AG08396 (cell line): Measurements from ENCODE around the gene EIF2B5.
"Not testable (repeated sequence)": the region's sequence is repeated elsewhere in the genome, so short reads cannot be mapped to it uniquely, and the experiment has no call there.

Experiments used
- DNase-seq: peaks from one replicate; pipeline ENCODE4 v3.0.0; 2012; ENCODE audit warnings: low spot score, mixed read lengths

Gene EIF2B5

DNA sequence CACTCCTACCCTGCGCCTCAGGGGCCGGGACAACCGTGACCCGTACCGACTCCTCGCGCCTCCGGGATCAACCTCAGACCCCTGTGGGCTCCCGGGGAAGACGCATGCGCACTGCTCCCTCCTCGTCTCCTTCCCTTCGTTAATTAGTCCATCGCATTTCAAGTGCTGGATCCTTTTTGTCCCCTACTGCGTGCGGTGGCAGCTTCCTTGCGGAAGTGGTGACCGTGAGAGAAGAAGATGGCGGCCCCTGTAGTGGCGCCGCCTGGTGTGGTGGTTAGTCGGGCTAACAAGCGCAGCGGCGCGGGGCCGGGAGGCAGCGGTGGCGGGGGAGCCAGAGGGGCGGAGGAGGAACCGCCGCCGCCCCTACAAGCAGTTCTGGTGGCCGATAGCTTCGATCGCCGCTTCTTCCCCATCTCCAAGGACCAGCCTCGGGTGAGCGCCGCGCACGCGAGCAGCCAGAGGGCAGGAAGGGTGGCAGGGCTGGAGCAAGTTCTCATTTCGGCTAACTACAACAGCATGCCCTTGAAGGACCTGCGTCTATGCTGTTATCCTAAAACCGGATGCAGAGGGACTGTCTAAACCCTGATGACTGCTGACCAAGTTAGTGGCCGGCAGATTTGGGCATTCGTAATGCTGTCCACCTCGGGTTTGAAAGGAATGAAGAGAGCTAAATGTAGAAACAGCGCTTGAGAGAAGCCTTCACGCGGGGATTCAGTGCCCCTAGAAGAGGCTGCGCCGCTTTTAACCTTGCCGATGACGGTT, at the start of gene EIF2B5:
Gene EIF2B5 (plus strand): TSS at position 210 of the 762 bp plus-strand sequence. CDS start 28 bp downstream, at position 238.
- peak; percentile 91 for DNase-seq

- DNase-seq = no peak
Observed at GRCh38 chr3:184085389-184085852, 49.7 kb upstream of the EIF2B5 start.

- no peak for DNase-seq
Observed at GRCh38 chr3:184092199-184092598, 43.0 kb upstream of the EIF2B5 start.

DNA sequence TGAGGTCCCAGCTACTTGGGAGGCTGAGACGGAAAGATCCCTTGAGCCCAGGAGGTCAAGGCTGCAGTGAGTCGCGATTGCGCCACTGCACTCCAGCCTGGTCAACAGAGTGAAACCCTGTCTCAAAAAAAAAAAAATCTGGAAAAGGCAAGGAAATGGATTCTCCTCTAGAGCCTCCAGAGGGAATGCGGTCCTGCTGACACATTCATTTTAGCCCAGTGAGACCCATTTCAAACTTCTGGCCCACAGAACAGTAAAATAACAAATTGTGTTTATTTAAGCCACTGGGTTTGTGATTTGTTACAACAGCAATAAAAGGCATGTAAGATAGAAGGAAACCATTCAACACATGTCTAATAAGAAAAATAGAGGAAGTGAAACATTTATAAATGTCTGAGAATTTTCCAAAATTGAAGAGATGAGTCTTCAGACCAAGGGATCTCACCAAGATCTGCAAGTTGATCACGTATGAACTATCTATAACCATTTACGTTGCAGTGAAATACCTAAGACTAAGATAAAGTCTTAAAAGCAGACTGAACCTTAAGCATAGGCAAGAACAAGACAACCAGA, 38.3 kb upstream of the EIF2B5 start, which contains the start of gene HTR3E:
Gene HTR3E (plus strand): TSS at position 254 of the 573 bp plus-strand sequence. CDS start 466 bp downstream, outside the sequence.
- no peak for DNase-seq

DNA sequence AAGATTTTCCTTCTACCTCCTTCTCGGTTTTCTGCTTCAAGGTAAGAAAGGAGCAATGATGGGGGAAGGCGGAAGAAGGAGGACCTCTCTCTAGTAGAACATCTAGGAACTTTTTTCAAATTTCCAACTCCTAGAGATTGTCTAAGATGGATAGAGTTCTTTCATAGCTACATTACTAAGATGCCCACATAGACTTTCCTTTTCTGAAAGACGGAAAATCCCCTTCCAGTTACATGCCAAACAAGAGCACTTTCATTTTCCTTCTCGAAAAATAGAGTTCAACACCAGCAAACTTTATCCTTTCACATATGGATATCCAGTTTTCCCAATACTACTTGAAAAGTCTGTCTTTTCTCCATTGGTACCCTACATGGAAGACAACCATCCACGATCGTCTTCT, 37.6 kb upstream of the EIF2B5 start:
- DNase-seq = no peak

- DNase-seq = no peak
Observed at GRCh38 chr3:184099806-184100686, 35.1 kb upstream of the EIF2B5 start.

- DNase-seq = no peak
Observed at GRCh38 chr3:184110316-184110725, 24.8 kb upstream of the EIF2B5 start.

- DNase-seq = no peak
Observed at GRCh38 chr3:184116017-184116416, 19.1 kb upstream of the EIF2B5 start.

DNA sequence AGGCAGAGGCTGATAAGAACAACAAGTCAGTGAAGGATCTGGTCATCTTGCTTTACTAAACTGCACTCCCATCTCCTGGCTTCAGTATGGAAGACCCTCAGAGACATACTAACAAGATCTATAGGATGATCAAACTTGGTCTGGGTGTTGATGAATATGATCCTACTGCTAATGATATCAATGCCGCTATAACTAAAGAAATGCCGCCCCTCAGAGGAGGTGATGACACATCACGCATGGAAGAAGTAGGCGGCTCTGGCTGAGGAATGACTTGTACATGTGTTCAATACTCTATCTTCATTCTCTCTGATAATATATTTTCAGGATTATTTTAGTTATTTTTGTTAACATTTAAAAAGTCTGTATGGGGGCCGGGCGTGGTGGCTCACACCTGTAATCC, 17.5 kb upstream of the EIF2B5 start:
- DNase-seq = no peak

DNA sequence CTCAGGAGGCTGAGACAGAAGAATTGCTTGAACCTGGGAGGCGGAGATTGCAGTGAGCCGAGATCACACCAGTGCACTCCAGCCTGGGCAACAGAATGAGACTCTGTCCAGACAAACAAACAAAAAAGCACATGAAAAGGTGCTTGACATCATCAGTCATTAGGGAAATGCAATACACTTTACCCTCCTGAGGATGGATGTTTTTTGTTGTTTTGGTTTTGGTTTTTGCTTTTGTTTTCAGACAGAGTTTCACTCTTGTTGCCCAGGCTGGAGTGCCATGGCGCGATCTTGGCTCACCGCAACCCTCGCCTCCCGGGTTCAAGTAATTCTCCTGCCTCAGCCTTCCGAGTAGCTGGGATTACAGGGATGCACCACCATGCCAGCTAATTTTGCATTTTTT, 14.1 kb upstream of the EIF2B5 start:
- not testable (repeated sequence) for DNase-seq

- no peak for DNase-seq
Observed at GRCh38 chr3:184126006-184126405, 9.2 kb upstream of the EIF2B5 start.

- peak; percentile 41 for DNase-seq
Observed at GRCh38 chr3:184129012-184129411, 6.1 kb upstream of the EIF2B5 start.

DNA sequence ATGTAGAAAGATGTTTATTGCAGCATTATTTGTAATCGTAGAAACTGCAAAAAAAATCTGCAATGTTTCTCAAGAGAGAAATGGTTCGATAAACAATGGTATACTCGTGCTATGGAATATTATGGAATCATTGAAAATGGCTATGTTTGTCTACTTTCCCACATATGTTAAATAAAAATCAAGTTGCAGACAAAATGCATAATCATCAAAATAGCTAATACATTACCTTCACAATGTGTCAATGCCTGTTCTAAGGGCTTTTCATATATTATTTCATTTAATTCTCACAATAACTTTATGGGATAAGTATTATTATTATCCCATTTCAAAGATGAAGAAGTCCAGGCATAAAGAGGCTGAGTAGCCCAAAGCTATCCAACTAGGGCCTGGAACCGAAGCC, 2.2 kb upstream of the EIF2B5 start:
- DNase-seq = no peak

- DNase-seq = peak; percentile 71
Observed at GRCh38 chr3:184133840-184134745, 1.1 kb upstream of the EIF2B5 start.

- no peak for DNase-seq
Observed at GRCh38 chr3:184134746-184135148, 411 bp upstream of the EIF2B5 start.

GRCh38 chr3:184135911-184136260, 728 bp downstream of the EIF2B5 start:
- DNase-seq = no peak

- DNase-seq = no peak
Observed at GRCh38 chr3:184140436-184140835, 5.3 kb downstream of the EIF2B5 start.

- no peak for DNase-seq
Observed at GRCh38 chr3:184142199-184142598, 7.0 kb downstream of the EIF2B5 start.

DNA sequence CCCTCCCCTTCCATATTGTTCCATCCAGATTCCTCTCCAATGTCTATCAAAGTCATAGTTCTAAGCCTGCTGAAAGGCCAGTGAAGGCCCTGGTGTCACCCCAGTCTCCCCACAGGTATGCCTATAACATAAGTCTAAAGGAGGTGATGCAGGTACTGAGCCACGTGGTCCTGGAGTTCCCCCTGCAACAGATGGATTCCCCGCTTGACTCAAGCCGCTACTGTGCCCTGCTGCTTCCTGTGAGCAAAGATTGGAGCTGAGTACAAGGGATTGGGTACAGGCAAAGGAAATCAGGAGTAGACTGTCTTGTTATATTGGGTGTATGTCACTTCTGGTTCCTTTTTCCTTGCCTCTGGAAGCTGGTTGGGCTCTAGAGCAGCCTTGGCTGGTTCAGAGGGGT, 8.2 kb downstream of the EIF2B5 start:
- no peak for DNase-seq

- DNase-seq = no peak
Observed at GRCh38 chr3:184144505-184144904, 9.3 kb downstream of the EIF2B5 start.

GRCh38 chr3:184145111-184145524, 10.0 kb downstream of the EIF2B5 start:
- DNase-seq = peak; percentile 55
